WI38 (cell line): Measurements from ENCODE around the gene PSMF1.

ENCODE experiments used
- H3K4me3 ChIP-seq: 2 replicates; pipeline ENCODE4 v1.5.1; 2011; ENCODE audit warnings: low read depth, mild to moderate bottlenecking, control low read depth, low read length
- TF ChIP-seq, protein P1 (sequence below): IDR thresholded peaks from 2 replicates; pipeline ENCODE4 v1.5.1; 2012; ENCODE audit warnings: low read depth, mild to moderate bottlenecking, control low read depth, low read length

PSMF1 gene

DNA sequence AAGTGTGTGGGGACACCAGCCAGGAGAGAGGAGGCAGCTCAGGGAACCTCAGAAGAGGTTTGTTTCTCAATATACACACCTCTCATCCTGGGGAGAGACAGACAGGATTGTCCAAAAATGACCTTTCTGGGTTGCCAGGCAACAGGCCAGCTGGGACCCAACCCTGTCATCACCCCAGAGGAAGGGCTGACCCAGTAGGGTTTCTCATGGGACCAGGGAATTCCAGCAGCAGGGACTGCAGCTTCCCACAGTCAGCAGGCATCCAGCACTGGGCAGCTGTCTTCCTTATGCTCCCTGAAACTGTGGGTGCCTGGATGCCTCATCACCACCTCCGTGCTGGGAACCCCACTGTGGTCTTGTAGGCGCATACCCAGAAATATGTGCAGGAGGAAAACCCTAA is 86.2 kb downstream of the PSMF1 start:
- TF ChIP-seq, protein P1, sequence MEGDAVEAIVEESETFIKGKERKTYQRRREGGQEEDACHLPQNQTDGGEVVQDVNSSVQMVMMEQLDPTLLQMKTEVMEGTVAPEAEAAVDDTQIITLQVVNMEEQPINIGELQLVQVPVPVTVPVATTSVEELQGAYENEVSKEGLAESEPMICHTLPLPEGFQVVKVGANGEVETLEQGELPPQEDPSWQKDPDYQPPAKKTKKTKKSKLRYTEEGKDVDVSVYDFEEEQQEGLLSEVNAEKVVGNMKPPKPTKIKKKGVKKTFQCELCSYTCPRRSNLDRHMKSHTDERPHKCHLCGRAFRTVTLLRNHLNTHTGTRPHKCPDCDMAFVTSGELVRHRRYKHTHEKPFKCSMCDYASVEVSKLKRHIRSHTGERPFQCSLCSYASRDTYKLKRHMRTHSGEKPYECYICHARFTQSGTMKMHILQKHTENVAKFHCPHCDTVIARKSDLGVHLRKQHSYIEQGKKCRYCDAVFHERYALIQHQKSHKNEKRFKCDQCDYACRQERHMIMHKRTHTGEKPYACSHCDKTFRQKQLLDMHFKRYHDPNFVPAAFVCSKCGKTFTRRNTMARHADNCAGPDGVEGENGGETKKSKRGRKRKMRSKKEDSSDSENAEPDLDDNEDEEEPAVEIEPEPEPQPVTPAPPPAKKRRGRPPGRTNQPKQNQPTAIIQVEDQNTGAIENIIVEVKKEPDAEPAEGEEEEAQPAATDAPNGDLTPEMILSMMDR: no peak
- no peak overlapping the region for H3K4me3 ChIP-seq

- TF ChIP-seq, protein P1: no peak
- no peak overlapping the region for H3K4me3 ChIP-seq
These were observed 87.4 kb downstream of the PSMF1 start for GRCh38 chr20:1205802-1206201.

DNA sequence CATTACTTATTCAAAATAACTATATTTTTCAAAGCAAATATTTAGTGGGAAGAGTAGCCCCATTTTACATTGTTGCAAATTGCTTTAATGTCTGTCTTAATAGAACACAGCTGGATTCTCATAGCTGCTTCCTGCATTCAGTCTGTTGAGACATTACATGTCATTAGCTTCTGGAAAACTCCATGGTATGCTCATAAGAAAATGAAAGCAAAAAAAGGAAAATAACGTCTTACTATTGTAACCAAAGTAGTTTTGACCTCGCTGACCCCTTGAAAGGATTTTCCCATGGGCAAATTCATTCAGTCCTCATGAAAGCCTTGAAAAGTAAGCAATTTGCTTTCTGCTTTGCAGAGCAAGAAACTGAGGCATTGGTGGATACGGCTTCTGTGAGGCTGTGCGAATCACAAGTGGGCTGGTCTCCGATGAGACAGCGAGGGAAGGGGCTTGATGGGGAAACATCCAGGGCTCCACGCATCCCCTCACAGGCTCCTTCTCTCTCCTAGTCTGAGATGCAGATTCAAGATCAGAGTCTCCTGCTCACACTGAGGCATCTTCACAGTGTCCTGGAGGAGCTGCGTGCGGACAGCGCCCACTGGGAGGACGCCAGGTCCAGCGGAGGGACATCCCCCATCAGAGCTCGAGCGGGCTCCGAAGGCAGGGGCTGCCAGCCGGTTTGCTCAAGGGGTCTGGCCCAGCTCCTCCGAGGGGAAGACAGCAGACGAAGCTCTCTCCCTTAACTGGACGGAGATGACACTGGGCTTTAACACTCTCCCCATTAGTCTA is 88.2 kb downstream of the PSMF1 start:
- no peak overlapping the region for H3K4me3 ChIP-seq
- TF ChIP-seq, protein P1: no peak

DNA sequence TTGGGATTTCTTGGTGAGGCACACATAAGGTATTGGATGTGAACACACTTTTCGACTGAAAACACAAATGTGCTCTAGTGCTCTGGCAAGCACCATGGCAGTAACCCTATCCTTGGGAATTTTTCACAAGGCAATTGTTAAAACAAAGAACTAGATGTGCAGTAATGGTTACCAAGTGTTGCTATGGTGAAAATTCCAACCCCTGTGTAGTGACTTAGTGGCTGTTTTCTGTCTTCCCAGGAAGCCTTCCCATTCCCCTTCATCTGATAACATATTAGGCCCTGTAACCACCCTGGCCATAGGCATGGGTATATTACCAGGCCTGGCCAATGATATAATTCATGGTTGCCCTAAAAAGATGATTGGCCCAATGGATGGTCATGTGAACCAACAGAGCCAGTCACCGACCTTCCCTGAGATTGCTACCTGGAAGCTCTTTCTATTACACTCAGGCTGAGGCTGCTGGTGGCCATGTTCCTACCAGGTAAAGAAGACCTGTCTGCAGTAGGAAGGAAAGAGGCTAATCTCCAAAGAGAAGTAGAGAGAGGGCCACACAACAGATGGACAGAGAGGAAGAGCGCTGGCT is 89.0 kb downstream of the PSMF1 start:
- TF ChIP-seq, protein P1: no peak
- H3K4me3 ChIP-seq: no peak overlapping the region

GRCh38 chr20:1209447-1210387 is 91.3 kb downstream of the PSMF1 start:
- TF ChIP-seq, protein P1: peak; percentile 32
- no peak overlapping the region for H3K4me3 ChIP-seq

DNA sequence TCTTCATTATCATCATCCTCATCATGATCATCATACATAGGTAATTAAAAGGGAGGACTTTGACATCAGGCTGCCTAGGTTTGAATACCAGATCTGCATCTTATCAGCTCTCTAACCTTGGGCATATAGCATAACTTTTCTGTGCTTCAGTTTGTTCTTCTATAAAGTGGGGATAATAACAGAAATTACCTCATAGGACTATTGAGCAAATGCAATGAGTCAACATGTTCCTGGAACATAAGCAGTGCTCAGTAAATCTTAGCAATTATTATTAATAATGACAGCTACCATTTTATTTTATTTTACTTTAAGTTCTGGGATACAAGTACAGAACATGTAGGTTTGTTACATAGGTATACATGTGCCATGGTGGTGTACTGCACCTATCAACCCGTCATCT is 92.1 kb downstream of the PSMF1 start:
- TF ChIP-seq, protein P1: no peak
- H3K4me3 ChIP-seq: no peak overlapping the region
